Stimulated activated CD8-positive, alpha-beta memory T cell treated with anti-CD3 and anti-CD28 coated beads, Interleukin-12 subunit alpha, Interleukin-12 subunit beta, amount 100 ng/mL, for 4 hours (primary cell): ENCODE results near the gene CCDC33.

Experiments used
- DNase-seq: peaks from one replicate; pipeline ENCODE4 v3.0.0-alpha.2; 2020; ENCODE audit warnings: low read depth

Gene CCDC33

DNA sequence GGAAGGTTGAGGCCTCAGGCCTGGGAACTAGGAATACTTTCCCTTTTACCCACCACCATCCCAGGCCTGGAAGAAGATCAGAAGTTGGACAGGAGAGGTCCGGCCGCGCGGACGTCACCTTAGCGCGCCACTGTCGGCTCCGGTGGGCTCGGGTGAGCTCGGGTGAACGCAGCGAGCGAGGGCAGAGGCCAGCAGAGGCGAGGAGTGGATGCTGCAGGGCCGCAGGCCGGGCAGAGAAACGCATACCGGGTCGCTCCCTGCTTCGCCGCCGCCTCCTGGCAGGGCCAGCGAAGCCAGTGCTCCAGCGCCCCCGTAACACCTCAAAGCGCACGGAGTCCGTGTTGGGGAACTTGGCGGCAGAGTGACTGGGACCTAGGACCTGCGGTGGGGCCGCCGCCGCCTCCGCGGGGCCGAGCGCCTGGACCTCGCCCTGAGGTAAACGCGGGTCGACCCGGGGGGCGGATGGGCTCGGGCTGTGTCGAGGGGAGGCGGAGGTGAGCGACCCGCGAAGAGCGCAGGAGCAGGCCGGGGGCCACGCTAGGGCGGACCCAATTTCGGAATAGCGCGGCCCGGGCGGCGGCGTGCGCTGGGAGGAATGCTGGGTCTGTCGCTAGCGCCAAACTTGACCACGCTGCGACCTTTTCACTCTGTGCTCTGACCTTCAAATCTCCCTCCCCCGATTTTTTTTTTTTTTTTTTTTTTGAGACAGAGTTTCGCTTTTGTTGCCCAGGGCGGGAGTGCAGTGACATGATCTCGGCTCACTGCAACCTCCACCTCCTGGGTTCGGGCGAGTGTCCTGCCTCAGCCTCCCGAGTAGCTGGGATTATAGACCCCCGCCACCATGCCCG, 129.7 kb downstream of the CCDC33 start:
- no peak for DNase-seq

- DNase-seq: no peak
Measured at GRCh38 chr15:74367296-74367854, 131.2 kb downstream of the CCDC33 start, which contains the start of gene CYP11A1. TSS of gene CYP11A1 (minus strand) at chr15:74367646. CDS start at chr15:74367585, 61 bp downstream.

- no peak for DNase-seq
Measured at GRCh38 chr15:74368121-74368520, 132.0 kb downstream of the CCDC33 start.

DNA sequence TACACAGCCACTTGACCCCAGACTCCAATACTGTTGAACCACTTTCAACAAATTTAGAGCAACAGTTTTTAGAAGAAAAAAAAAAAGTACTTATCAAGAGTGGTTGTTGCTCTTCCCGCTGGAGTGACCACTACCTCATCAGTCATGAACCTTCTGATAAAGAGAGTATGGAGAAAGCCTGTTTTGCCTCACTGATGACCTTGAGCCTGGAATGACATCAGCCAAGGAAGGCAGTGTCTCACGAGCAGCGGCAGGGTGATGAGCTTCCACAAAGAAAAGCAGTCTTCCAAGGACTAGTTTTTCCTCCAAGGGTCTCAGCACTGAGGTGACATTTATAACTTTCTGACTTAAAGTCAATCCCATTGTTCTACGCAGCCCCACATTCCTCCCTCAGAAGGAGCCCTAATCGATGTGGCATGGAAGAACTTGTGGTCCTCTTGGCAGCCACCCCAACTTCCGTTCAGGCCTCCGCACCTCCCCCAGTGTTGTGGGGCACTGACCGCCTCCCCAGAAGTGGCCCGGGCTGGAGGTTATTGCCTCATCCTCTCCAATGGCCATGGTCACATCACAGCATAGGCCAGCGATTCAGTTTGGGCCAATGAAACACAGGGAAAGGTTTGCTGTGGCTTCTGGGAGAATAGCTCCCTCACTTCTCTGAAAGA, 133.1 kb downstream of the CCDC33 start:
- DNase-seq: no peak

DNA sequence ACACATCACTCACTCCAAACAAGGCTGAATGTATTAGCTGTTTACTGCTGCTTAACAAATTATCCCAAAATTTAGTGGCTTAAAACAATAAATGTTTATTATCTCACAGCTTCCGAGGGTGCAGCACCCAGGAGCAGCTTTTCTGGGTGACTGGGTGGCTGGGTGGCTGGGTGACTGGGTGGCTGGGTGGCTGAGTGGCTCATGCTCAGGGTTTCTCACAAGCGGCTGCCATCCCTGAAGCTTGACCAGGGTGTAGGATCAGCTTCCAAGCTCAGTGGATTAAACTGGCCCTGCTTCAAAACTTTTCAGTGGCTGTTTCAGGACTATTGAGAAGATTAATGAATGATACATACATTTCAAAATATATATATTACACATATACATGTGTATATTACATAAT, 133.6 kb downstream of the CCDC33 start:
- no peak for DNase-seq

DNA sequence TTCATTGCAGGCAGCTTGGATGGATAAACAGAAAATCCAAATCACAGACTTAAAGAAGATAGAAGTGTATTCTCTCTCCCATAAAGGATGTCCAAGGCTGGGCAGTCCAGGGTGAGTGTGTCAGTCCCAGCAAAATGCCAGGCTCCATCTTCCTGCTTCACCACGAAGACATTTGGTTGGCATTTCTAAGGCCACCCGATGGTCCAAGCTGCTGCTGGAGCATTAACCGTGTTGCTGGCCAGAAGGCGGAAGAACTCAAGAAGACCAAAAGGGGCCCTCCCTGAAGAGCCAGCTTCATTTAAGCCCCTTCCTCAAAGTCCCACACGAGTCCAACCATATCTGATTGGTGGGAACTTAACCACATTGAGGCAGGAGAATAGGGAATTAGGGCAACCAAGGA, 134.3 kb downstream of the CCDC33 start:
- no peak for DNase-seq

- DNase-seq: no peak
Measured at GRCh38 chr15:74373056-74373650, 137.0 kb downstream of the CCDC33 start.

GRCh38 chr15:74373731-74374647, 137.9 kb downstream of the CCDC33 start:
- DNase-seq: peak; percentile 90

- no peak for DNase-seq
Measured at GRCh38 chr15:74374648-74375302, 138.6 kb downstream of the CCDC33 start.

DNA sequence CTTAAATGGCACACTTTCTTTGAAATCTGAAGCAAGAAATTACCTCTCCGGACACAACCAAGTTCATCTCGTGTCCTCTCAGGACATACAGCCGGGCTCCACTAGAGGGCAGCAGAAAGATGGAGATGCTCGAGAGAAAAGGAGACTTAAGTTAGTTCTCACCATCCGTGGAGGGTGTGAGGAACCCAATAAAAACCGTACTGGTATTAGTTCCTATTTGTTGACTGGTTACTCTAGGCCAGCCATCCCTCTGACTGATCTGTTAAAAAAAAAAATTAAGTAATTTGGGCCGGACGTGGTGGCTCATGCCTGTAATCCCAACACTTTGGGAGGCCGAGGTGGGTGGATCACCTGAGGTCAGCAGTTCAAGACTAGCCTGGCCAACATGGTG, 139.2 kb downstream of the CCDC33 start:
- peak; percentile 60 for DNase-seq

DNA sequence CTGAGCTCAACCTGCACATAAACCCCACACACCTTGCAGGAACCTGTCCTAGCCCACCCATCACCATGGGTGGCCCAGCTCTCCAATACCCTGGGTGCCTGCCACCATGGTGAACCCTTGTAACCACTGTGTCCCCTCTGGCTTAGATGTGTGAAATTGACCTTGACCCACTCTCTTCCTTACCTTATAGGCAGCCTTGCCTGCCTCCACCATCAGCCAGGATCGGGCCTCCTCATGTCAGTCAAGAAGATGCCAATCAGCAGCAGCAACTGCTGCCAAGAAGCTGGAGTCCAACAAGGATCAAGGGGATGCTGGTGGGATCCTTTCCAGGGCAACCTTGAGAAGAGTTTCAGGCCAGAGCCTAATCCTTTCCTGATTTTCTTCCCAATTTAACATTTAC, 140.1 kb downstream of the CCDC33 start:
- DNase-seq: no peak

DNA sequence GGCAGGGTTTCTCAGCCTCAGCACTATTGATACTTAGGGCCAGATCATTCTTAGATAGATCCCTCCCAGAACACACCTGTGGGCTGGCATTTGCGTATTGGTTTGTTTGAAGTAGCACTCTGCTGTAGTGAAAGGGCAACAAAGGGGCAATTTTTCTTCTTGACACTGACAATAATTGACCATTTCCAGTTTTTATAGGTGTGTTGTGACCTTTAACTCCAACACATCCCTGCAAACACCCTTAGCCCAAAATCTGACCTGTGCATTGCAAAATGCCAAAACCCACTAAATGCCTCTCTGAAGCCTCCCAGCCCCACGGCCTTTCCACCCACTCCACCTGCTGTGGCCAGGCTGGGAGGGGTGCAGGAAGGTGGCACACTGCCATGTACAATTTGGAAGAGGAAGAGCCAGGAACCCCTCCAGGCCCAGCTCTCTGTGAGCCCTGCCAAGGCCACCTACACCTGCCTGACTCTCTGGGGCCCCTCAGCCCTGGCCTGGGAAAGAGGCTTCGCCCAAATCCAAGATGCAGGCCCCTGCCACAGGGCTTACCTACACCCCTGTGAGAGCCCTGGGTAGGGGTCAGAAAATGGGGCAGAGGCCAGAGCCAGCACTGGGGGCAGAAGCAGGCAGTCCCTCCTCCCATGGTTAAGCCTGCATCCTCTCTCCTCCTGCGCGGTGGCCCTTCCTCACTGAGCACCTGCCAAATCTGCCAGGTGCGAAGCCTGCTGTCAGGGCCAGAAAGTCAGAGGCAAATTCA, 140.9 kb downstream of the CCDC33 start:
- DNase-seq: no peak

- no peak for DNase-seq
Measured at GRCh38 chr15:74377831-74378766, 142.0 kb downstream of the CCDC33 start.

DNA sequence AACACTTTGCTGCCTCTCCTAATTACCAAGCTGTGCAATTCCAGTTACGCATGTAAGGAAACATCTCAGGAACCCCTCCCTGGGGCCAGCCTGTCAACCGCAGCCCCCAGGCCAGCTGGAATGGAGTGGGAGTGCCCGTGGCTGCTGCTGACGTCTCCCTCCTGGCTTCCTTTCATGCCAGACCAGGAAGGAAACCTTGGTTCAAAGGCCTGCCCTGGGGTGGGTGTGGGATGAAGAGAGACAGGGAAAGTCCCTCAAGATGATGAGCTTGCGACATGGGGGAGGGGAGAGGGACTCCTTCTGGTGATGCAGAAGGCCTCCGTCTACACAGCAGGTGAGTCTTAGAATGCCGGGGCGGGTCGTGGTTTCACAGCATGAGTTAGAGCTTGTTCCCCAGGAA, 142.7 kb downstream of the CCDC33 start:
- DNase-seq: no peak

- no peak for DNase-seq
Measured at GRCh38 chr15:74380361-74381189, 144.4 kb downstream of the CCDC33 start.

GRCh38 chr15:74381190-74381453, 145.0 kb downstream of the CCDC33 start:
- DNase-seq: no peak

DNA sequence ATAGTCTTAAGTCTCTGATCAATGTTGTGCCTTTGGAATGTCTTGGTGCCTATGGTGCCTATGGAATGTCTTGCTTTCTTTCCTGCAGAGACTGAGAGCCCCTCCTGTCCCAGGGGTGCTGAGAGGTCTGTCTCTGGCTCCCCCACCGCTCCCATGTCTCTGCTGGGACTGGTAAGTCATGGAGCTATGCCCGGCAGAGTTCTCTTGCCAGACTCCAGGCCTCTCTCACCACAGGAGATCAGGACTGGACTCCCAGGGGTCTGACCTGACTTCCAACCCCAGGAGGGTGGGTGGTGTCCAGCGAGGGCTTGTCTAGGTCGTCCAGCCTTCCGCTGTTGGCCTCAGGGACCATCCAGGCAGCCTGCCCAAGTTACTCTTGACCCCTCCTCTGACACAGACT, 145.4 kb downstream of the CCDC33 start:
- no peak for DNase-seq

GRCh38 chr15:74382004-74382816, 146.1 kb downstream of the CCDC33 start:
- peak; percentile 63 for DNase-seq
